Esophagus muscularis mucosa (tissue), 4 donors: ENCODE measurements around the gene KIF21B. TPM values are rescaled to one million over a fixed set of nuclear protein-coding genes. Genes with fewer than 3 reads are reported as not detected.

ENCODE experiments used
- DNase-seq: peaks from one replicate; pipeline ENCODE4 v3.0.0-alpha.2; 2017; ENCODE audit errors: extremely low spot score
- H3K27ac ChIP-seq, 4 donors: fragments of 200-600 bp; sonication (generic); replicated peaks in 1 of 4; 1 replicate in 3 of 4; 2 replicates in 1 of 4; pipeline ENCODE4 v1.5.1; 2016 to 2019; ENCODE audit warnings: mild to moderate bottlenecking in 1 of 4
- H3K27me3 ChIP-seq, 4 donors: fragments of 200-600 bp; sonication (generic); one replicate each; pipeline versions ENCODE4 v1.5.1 to v1.6.0; 2016 to 2019
- H3K36me3 ChIP-seq, 4 donors: fragments of 200-600 bp; sonication (generic); one replicate each; pipeline ENCODE4 v1.5.1; 2016 to 2019
- H3K4me1 ChIP-seq, 4 donors: fragments of 200-600 bp; sonication (generic); one replicate each; pipeline ENCODE4 v1.5.1; 2016 to 2019
- H3K4me3 ChIP-seq, 4 donors: fragments of 200-600 bp; sonication (generic); 1 replicate in 2 of 4; 2 replicates in 2 of 4; pipeline ENCODE4 v1.5.1; 2016 to 2019; ENCODE audit warnings: mild to moderate bottlenecking in 4 of 4, moderate library complexity in 1 of 4
- H3K9me3 ChIP-seq, 4 donors: fragments of 200-600 bp; sonication (generic); 1 replicate in 3 of 4; 2 replicates in 1 of 4; pipeline ENCODE4 v1.5.1; 2016 to 2019
- EP300 ChIP-seq: sonication (generic); formaldehyde crosslinking; IDR thresholded peaks from one replicate; pipeline ENCODE4 v1.6.1; 2017; ENCODE audit warnings: antibody characterized with exemption
- POLR2A ChIP-seq: fragments of 450-650 bp; IDR thresholded peaks from one replicate; pipeline ENCODE4 v1.6.1; 2017; ENCODE audit warnings: antibody characterized with exemption, moderate library complexity, mild to moderate bottlenecking, low read depth
- POLR2AphosphoS5 ChIP-seq, 2 donors: sonication (generic); formaldehyde crosslinking; IDR thresholded peaks; one replicate each; pipeline ENCODE4 v1.6.1; 2017; ENCODE audit warnings: antibody characterized with exemption in 2 of 2
- WGBS: methylation state at CpG from one replicate; pipeline ENCODE4 v1.1.5; 2018; 5-methylcytosine and 5-hydroxymethylcytosine counted together
- intact Hi-C: fragments of 100-400 bp; cut with DNase I; formaldehyde crosslinking; loops from one replicate; pipeline ENCODE4 v1.15.1; 2023
- total RNA-seq, 4 donors: library from RNA; depleted of rRNA; stranded (reverse); fragments of >200 nt; gene quantifications; one replicate each; pipeline versions ENCODE4 v1.1.0 to v1.2.1, GENCODE V29; 2016
- TF ChIP-seq, protein P1 (sequence below), 3 experiments: fragments of 200-600 bp in 2 of 3; fragments of 450-650 bp in 1 of 3; sonication (generic) in 2 of 3; IDR thresholded peaks; one replicate each; pipeline ENCODE4 v1.5.1; 2017 to 2019; ENCODE audit warnings: antibody characterized with exemption in 3 of 3, mild to moderate bottlenecking in 2 of 3, moderate library complexity in 1 of 3

KIF21B gene
- total RNA-seq, 4 donors from 2014 or later: 1.6 to 2.5 (median 1.9) TPM

DNA sequence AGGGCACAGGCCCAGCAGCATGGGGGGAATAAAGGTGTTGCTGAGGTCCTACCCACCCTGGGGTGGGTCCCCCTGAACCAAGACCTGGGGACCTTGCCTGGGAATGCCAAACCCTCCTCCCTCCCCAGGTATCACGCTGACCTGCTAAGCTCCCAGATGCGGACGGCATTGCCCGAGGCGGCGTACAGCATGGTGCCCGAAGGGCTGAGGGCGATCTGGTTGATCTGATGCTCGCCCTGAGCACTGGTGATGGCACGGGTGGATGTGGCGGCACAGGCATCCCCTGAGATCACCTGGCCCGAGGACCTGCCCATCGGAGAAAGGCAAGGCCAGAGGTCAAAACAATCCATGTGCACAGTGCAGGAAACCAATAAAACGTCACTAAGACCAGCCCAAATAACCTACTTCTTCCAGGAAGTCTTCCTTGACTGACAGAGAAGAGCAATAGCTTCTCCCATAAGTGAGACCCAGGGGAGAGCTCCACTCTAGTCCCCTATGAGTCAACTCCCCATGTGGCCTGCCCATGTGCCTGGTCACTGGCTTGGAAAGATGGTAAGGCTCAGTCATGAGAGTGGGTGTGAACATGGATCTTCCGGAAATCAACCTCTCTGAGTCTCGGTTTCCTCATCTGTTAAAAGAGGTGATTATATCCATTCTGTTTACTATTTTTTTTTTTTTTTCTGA is 46.3 kb downstream of the KIF21B start:
- Histone ChIP-seq H3K36me3 (peaks cover 0 to 12% (median 0%) of the 10 kb centered on the region in 4 donors), H3K4me3 (no peak overlapping the region), H3K27ac (no peak overlapping the region), H3K27me3 (no peaks in the 10 kb centered on the region), H3K4me1 (peaks cover 0 to 3% (median 2%) of the 10 kb centered on the region in 4 donors), H3K9me3 (no peaks in the 10 kb centered on the region)
- DNase-seq: no peak
- WGBS: 99% methylated on average over 11 of the region's 16 CpGs
- intact Hi-C loops: no loop called here
- TF ChIP-seq, protein P1, sequence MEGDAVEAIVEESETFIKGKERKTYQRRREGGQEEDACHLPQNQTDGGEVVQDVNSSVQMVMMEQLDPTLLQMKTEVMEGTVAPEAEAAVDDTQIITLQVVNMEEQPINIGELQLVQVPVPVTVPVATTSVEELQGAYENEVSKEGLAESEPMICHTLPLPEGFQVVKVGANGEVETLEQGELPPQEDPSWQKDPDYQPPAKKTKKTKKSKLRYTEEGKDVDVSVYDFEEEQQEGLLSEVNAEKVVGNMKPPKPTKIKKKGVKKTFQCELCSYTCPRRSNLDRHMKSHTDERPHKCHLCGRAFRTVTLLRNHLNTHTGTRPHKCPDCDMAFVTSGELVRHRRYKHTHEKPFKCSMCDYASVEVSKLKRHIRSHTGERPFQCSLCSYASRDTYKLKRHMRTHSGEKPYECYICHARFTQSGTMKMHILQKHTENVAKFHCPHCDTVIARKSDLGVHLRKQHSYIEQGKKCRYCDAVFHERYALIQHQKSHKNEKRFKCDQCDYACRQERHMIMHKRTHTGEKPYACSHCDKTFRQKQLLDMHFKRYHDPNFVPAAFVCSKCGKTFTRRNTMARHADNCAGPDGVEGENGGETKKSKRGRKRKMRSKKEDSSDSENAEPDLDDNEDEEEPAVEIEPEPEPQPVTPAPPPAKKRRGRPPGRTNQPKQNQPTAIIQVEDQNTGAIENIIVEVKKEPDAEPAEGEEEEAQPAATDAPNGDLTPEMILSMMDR (IDR thresholded peaks at IDR 0.05): no peak
- no peak for TF ChIP-seq POLR2AphosphoS5 (IDR thresholded peaks at IDR 0.05)
- no peak for TF ChIP-seq POLR2A
- TF ChIP-seq EP300: no peak

DNA sequence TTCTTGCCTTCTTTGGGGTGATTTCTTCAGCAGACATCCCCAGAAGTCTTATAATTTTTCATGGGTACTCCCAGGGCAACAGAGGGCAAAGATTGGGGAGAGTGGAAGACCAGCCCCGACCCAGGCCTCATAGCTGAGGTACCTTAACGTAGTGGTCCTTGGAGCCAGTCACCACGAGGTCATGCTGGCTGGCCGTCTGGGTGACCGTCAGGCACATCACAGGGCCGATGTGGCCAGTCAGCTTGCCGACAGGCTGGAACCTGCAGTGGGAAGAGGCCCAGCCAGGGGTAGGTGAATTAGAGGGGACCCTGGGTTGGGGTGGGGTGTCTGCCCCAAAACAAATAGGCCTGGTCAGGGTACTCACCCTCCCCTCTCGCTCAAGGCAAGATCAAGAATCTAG is 46.9 kb downstream of the KIF21B start:
- Histone ChIP-seq H3K36me3 (peaks cover 0 to 12% (median 0%) of the 10 kb centered on the region in 4 donors), H3K27me3 (no peaks in the 10 kb centered on the region), H3K27ac (no peak overlapping the region), H3K4me3 (no peak overlapping the region), H3K4me1 (peaks cover 0 to 9% (median 7%) of the 10 kb centered on the region in 4 donors), H3K9me3 (no peaks in the 10 kb centered on the region)
- WGBS: 95% methylated on average over 8 of the region's 8 CpGs
- intact Hi-C loops: no loop called here
- no peak for DNase-seq
- TF ChIP-seq POLR2AphosphoS5 (IDR thresholded peaks at IDR 0.05) (no peak), POLR2A (no peak), EP300 (no peak)
- TF ChIP-seq, protein P1 (IDR thresholded peaks at IDR 0.05): no peak

DNA sequence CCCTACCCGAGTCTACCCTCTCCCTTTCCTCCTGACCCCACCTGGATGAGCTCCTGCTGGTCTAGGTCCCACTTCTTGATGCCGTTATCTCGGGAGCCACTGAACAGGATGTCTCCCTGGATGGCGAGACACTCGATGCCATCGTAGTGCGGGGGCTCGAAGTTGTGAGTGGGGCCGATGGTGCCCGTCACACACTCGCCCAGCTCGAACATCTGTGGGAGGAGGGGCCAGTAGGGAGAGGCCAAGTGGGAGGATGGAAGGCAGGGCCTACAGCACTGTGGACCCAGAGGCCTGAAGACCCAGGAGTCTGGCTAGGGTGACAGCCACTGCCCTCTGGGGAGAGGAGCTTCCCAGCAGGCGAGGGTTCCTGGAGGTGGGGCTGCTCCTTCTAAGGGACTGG is 48.1 kb downstream of the KIF21B start:
- peaks cover 0 to 6% (median 0%) of the 10 kb centered on the region in 4 donors for H3K36me3 ChIP-seq
- no peak overlapping the region for H3K4me3 ChIP-seq
- TF ChIP-seq POLR2A (no peak), EP300 (no peak), POLR2AphosphoS5 (IDR thresholded peaks at IDR 0.05) (no peak)
- TF ChIP-seq, protein P1 (IDR thresholded peaks at IDR 0.05): no peak
- H3K27me3 ChIP-seq: no peaks in the 10 kb centered on the region
- H3K9me3 ChIP-seq: no peaks in the 10 kb centered on the region
- WGBS: 87% methylated on average over 7 of the region's 13 CpGs
- intact Hi-C loops: no loop called here
- peaks cover 0 to 9% (median 8%) of the 10 kb centered on the region in 4 donors for H3K4me1 ChIP-seq
- DNase-seq: no peak
- no peak overlapping the region for H3K27ac ChIP-seq

DNA sequence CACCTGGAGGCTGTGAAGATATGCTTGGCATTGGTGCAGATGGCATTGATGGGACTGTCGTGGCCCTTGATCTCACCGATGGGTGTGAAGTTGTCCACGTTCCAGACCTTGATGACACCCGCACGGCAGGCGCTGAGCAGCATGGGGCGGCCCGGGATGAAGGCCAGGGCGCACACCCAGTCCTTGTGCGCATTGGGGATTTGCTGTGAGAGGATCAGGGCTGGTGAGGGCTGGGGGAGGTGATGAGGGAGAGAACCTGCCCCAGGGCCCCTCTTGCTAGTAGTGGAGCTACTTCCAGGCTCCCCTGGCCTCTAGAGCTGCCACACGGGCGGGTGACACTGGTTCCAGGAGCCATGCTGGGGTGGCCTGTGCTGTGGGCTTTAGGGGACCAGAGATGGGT is 48.8 kb downstream of the KIF21B start:
- DNase-seq: no peak
- WGBS: 100% methylated on average over 8 of the region's 12 CpGs

More for the DNA sequence above, 48.8 kb downstream of the KIF21B start:
- H3K9me3 ChIP-seq: no peaks in the 10 kb centered on the region
- no peak overlapping the region for H3K4me3 ChIP-seq
- TF ChIP-seq, protein P1 (IDR thresholded peaks at IDR 0.05): no peak
- TF ChIP-seq EP300: no peak
- no peak for TF ChIP-seq POLR2A
- no peak for TF ChIP-seq POLR2AphosphoS5 (IDR thresholded peaks at IDR 0.05)
- H3K27me3 ChIP-seq: no peaks in the 10 kb centered on the region
- peaks cover 0 to 4% (median 0%) of the 10 kb centered on the region in 4 donors for H3K36me3 ChIP-seq
- intact Hi-C loops: no loop called here
- H3K4me1 ChIP-seq: peaks cover 0 to 9% (median 8%) of the 10 kb centered on the region in 4 donors
- no peak overlapping the region for H3K27ac ChIP-seq
